Keratinocyte (primary cell): Measurements from ENCODE around the gene RNF4. TPM values are rescaled to one million over a fixed set of nuclear protein-coding genes. Genes with fewer than 3 reads are reported as not detected.
A peak's percentile ranks its signal among the peaks of the same experiment; 100 is the strongest.

ENCODE experiments used
- DNase-seq: peaks from one replicate; pipeline ENCODE4 v3.0.0-alpha.2; 2011; ENCODE audit warnings: low read depth, missing footprints, low spot score
- FAIRE-seq: peaks from 2 replicates; lab custom pipeline; 2011; peaks lifted over from hg19 to GRCh38; lab: Jason Lieb, UNC
- H2AFZ ChIP-seq: 2 replicates; pipeline ENCODE4 v1.6.0; 2012; ENCODE audit warnings: low read length, control low read depth, inconsistent platforms; ENCODE audit not compliant: control insufficient read depth
- H3K27ac ChIP-seq: 2 replicates; pipeline ENCODE4 v1.5.1; 2011; ENCODE audit warnings: low read length; ENCODE audit not compliant: control insufficient read depth, insufficient read depth
- H3K27me3 ChIP-seq: 3 replicates; pipeline ENCODE4 v1.6.0; 2011; ENCODE audit warnings: low read length; ENCODE audit not compliant: control insufficient read depth, insufficient read depth; ENCODE audit errors: extremely low read depth
- H3K36me3 ChIP-seq, 2 experiments: 2 replicates in 1 of 2; 3 replicates in 1 of 2; pipeline ENCODE4 v1.5.1; 2011; ENCODE audit warnings: low read length in 2 of 2, mild to moderate bottlenecking in 1 of 2; ENCODE audit not compliant: control insufficient read depth in 2 of 2, insufficient read depth in 2 of 2; ENCODE audit errors: extremely low read depth in 1 of 2
- H3K4me1 ChIP-seq: 3 replicates; pipeline ENCODE4 v1.5.1; 2011; ENCODE audit warnings: low read length; ENCODE audit not compliant: control insufficient read depth, insufficient read depth; ENCODE audit errors: extremely low read depth
- H3K4me2 ChIP-seq: 3 replicates; pipeline ENCODE4 v1.6.0; 2011; ENCODE audit warnings: low read depth, low read length; ENCODE audit not compliant: control insufficient read depth, insufficient read depth; ENCODE audit errors: extremely low read depth
- H3K4me3 ChIP-seq, 3 experiments: fragments of 200-600 bp in 1 of 3; sonication (generic) in 1 of 3; 2 replicates in 2 of 3; 3 replicates in 1 of 3; pipeline ENCODE4 v1.5.1; 2011 to 2016; ENCODE audit warnings: low read length in 3 of 3, mild to moderate bottlenecking in 3 of 3, control low read depth in 2 of 3, inconsistent platforms in 1 of 3, low read depth in 1 of 3, mixed read lengths in 1 of 3, mixed run types in 1 of 3, moderate library complexity in 1 of 3; ENCODE audit not compliant: control insufficient read depth in 2 of 3, insufficient read depth in 2 of 3; ENCODE audit errors: extremely low read depth in 1 of 3
- H3K79me2 ChIP-seq: 2 replicates; pipeline ENCODE4 v1.6.0; 2012; ENCODE audit warnings: low read length; ENCODE audit not compliant: control insufficient read depth, insufficient read depth
- H3K9ac ChIP-seq: 3 replicates; pipeline ENCODE4 v1.6.0; 2011; ENCODE audit warnings: low read length; ENCODE audit not compliant: control insufficient read depth, insufficient read depth; ENCODE audit errors: extremely low read depth
- H3K9me1 ChIP-seq: 3 replicates; pipeline ENCODE4 v1.6.0; 2011; ENCODE audit warnings: low read length; ENCODE audit not compliant: control insufficient read depth, insufficient read depth; ENCODE audit errors: extremely low read depth
- H3K9me3 ChIP-seq: 2 replicates; pipeline ENCODE4 v1.5.1; 2012; ENCODE audit warnings: low read depth, low read length; ENCODE audit not compliant: control insufficient read depth
- H4K20me1 ChIP-seq: 3 replicates; pipeline ENCODE4 v1.6.0; 2011; ENCODE audit warnings: low read length; ENCODE audit not compliant: control insufficient read depth, insufficient read depth; ENCODE audit errors: extremely low read depth
- EZH2 ChIP-seq: IDR thresholded peaks from one replicate; pipeline ENCODE4 v1.6.1; 2012; ENCODE audit warnings: inconsistent platforms, mild to moderate bottlenecking, low read length, moderate library complexity
- dilution Hi-C: fragments of 300-500 bp; cut with MboI; formaldehyde crosslinking; loops from one replicate; pipeline ENCODE4 v1.7.0; 2020; ENCODE audit warnings: low sequenced_read_pairs; ENCODE audit not compliant: extremely low pct_ligation_motif_present
- polyA plus RNA-seq, 5 experiments: library from polyadenylated mRNA; depleted of rRNA in 3 of 5; stranded (reverse) in 3 of 5; stranded (forward) in 1 of 5; unstranded in 1 of 5; fragments of >200 nt; gene quantifications; 1 replicate in 1 of 5; 2 replicates in 3 of 5; 3 replicates in 1 of 5; pipeline versions ENCODE4 v1.2.1 to v1.2.3, GENCODE V29; 2011 to 2012; ENCODE audit warnings: missing spikeins in 2 of 5, low read depth in 1 of 5, low replicate concordance in 1 of 5
- TF ChIP-seq, protein P1 (sequence below), 3 experiments: IDR thresholded peaks in 1 of 3; conservative IDR thresholded peaks in 1 of 3; optimal IDR thresholded peaks in 1 of 3; 2 replicates in 2 of 3; 3 replicates in 1 of 3; pipeline versions ENCODE3 to v1.5.1; 2011; ENCODE audit warnings: low read length in 3 of 3, mild to moderate bottlenecking in 3 of 3, moderate library complexity in 2 of 3, control low read depth in 1 of 3, inconsistent platforms in 1 of 3; ENCODE audit not compliant: insufficient read depth in 2 of 3; ENCODE audit errors: extremely low read depth in 1 of 3

Gene RNF4
- polyA plus RNA-seq, 1 donor (not counting 4 experiments of a cell fraction or from before 2014, with no cell fraction given): 63.6 TPM

DNA sequence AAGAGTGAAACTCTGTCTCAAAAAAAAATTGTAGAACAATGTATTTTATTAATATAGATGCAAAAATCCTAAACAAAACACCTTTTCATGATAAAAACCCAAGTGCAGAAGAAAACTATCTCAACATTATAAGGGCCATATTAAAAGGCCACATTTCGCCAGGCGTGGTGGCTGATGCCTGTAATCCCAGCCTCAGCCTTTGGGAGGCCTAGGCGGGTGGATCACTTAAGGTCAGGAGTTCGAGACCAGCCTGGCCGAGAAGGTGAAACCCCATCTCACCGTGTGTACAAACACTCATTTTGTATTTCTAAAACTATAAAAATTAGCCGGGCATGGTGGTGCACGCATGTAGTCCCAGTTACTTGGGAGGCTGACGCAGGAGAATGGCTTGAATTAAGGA is 57.7 kb downstream of the RNF4 start:
- DNase-seq (no peak), FAIRE-seq (no peak)
- dilution Hi-C loops: no loop called here

GRCh38 chr4:2534904-2535375 is 66.0 kb downstream of the RNF4 start:
- TF ChIP-seq, protein P1, sequence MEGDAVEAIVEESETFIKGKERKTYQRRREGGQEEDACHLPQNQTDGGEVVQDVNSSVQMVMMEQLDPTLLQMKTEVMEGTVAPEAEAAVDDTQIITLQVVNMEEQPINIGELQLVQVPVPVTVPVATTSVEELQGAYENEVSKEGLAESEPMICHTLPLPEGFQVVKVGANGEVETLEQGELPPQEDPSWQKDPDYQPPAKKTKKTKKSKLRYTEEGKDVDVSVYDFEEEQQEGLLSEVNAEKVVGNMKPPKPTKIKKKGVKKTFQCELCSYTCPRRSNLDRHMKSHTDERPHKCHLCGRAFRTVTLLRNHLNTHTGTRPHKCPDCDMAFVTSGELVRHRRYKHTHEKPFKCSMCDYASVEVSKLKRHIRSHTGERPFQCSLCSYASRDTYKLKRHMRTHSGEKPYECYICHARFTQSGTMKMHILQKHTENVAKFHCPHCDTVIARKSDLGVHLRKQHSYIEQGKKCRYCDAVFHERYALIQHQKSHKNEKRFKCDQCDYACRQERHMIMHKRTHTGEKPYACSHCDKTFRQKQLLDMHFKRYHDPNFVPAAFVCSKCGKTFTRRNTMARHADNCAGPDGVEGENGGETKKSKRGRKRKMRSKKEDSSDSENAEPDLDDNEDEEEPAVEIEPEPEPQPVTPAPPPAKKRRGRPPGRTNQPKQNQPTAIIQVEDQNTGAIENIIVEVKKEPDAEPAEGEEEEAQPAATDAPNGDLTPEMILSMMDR (optimal IDR thresholded peaks at IDR 0.05 in 1 of 3, IDR thresholded peaks at IDR 0.05 in 1 of 3, conservative IDR thresholded peaks at IDR 0.05 in 1 of 3; ENCODE audit: extremely low read depth in 1 of 3, insufficient read depth in 2 of 3, low read length in 3 of 3): no peak
- TF ChIP-seq EZH2: no peak
- Histone ChIP-seq H3K27ac (peak overlapping the region; percentile 86), H3K79me2 (peaks cover 30% of the 10 kb centered on the region), H2AFZ (peak overlapping the region; percentile 32), H3K9me3 (no peaks in the 10 kb centered on the region), H4K20me1 (no peaks in the 10 kb centered on the region), H3K4me2 (peak overlapping the region; percentile 79), H3K9ac (peak overlapping the region; percentile 94), H3K27me3 (no peaks in the 10 kb centered on the region), H3K4me1 (peaks cover 6% of the 10 kb centered on the region), H3K9me1 (no peaks in the 10 kb centered on the region), H3K4me3 (peak overlapping the region; percentile 75 to 82 (median 78)), H3K36me3 (peaks cover 0 to 1% of the 10 kb centered on the region in 2 experiments)
- DNase-seq (no peak), FAIRE-seq (no peak)
- dilution Hi-C loops: no loop called here

More for the DNA sequence above, 57.7 kb downstream of the RNF4 start:
- no peaks in the 10 kb centered on the region for H3K36me3 ChIP-seq
- no peak for TF ChIP-seq EZH2
- TF ChIP-seq, protein P1 (optimal IDR thresholded peaks at IDR 0.05 in 1 of 3, IDR thresholded peaks at IDR 0.05 in 1 of 3, conservative IDR thresholded peaks at IDR 0.05 in 1 of 3; ENCODE audit: extremely low read depth in 1 of 3, insufficient read depth in 2 of 3, low read length in 3 of 3): no peak
- H3K9ac ChIP-seq: no peak overlapping the region
- H2AFZ ChIP-seq: no peak overlapping the region
- no peaks in the 10 kb centered on the region for H3K4me1 ChIP-seq
- no peaks in the 10 kb centered on the region for H3K79me2 ChIP-seq
- no peaks in the 10 kb centered on the region for H3K9me1 ChIP-seq
- H3K27ac ChIP-seq: no peak overlapping the region
- no peak overlapping the region for H3K4me2 ChIP-seq
- no peaks in the 10 kb centered on the region for H3K9me3 ChIP-seq
- no peaks in the 10 kb centered on the region for H3K27me3 ChIP-seq
- H4K20me1 ChIP-seq: no peaks in the 10 kb centered on the region
- no peak overlapping the region for H3K4me3 ChIP-seq
